Coronary artery (tissue), 2 donors: Measurements from ENCODE around the gene PBX1.

Experiments used
- DNase-seq: peaks from one replicate; pipeline ENCODE4 v3.0.0-alpha.2; 2017; ENCODE audit warnings: low spot score
- H3K27ac ChIP-seq, 2 donors: fragments of 200-600 bp; sonication (generic); one replicate each; pipeline ENCODE4 v1.5.1; 2016 to 2019
- H3K4me3 ChIP-seq: fragments of 200-600 bp; sonication (generic); 2 replicates; pipeline ENCODE4 v1.5.1; 2016; ENCODE audit warnings: mild to moderate bottlenecking, moderate library complexity
- CTCF ChIP-seq: fragments of 200-600 bp; sonication (generic); IDR thresholded peaks from one replicate; pipeline ENCODE4 v1.5.1; 2019; ENCODE audit warnings: antibody characterized with exemption

The PBX1 gene

GRCh38 chr1:164685266-164686035 lies 126.5 kb downstream of the PBX1 start:
- H3K4me3 ChIP-seq: no peak overlapping the region
- DNase-seq: no peak
- TF ChIP-seq CTCF: no peak
- H3K27ac ChIP-seq: no peak overlapping the region

- DNase-seq: no peak
- Histone ChIP-seq H3K4me3 (no peak overlapping the region), H3K27ac (no peak overlapping the region)
- TF ChIP-seq CTCF: no peak
Measured at GRCh38 chr1:164687777-164688176, 128.8 kb downstream of the PBX1 start.

- Histone ChIP-seq H3K27ac (no peak overlapping the region), H3K4me3 (no peak overlapping the region)
- no peak for TF ChIP-seq CTCF
- no peak for DNase-seq
Measured at GRCh38 chr1:164688791-164689190, 129.8 kb downstream of the PBX1 start.

- DNase-seq: no peak
- no peak for TF ChIP-seq CTCF
- no peak overlapping the region for H3K27ac ChIP-seq
- no peak overlapping the region for H3K4me3 ChIP-seq
Measured at GRCh38 chr1:164689672-164690511, 130.9 kb downstream of the PBX1 start.

- TF ChIP-seq CTCF: no peak
- DNase-seq: no peak
- Histone ChIP-seq H3K4me3 (no peak overlapping the region), H3K27ac (no peak overlapping the region)
Measured at GRCh38 chr1:164692420-164692819, 133.4 kb downstream of the PBX1 start.

GRCh38 chr1:164693564-164694359 lies 134.8 kb downstream of the PBX1 start:
- Histone ChIP-seq H3K4me3 (no peak overlapping the region), H3K27ac (no peak overlapping the region)
- TF ChIP-seq CTCF: no peak
- no peak for DNase-seq
